GOT3 (cell line): ENCODE results near the gene GNAO1.

Source experiments
- DNase-seq: peaks from one replicate; lab custom pipeline; 2025; ENCODE audit warnings: mixed read lengths; lab: John Stamatoyannopoulos, UW

Gene GNAO1

GRCh38 chr16:56265746-56266145, 74.5 kb downstream of the GNAO1 start:
- no peak for DNase-seq

DNA sequence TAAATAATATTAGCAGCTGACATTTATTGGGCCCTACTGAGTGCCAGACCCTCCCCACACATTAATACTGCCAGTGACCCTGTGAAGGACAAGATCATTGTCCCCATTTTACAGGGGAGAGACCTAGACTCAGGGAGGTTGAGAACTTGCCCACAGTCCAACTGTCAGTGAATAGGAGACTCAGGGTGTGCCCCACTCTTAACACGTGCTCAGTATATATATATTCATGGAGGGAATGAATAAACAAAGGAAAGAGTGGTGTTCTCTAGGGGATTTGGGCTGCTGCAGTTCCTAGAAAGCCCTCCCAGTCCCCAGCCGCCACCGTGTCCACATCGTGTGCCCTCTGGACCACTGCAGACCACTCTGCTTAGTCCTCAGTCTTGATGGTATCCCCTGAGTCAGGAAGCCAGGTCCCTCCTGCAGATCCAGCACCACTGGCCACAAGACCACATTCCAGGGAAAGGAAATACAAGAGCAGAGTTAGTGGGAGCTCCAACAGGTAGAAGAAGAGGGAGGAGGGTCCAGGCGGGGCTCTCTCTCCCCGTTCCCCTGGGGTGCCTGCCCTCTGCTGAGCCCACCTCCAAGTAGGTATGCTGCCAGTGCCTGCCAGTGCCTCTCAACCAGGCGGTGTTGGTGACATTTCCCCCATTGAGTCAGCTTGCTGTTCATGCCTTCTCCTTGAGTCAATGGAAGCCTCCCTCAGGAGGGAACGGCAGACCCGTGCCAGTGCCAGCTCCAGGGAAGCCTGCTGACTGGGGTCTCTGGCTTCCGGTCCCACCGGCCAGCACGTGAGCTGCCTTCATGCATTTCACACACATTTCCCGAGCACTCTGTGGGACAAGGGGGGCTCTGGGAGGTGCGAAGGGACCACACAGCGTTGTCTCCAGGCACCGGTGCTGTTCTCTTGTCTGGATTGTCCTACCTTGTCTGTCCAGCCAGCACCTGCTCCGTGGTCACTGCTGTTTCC, 75.6 kb downstream of the GNAO1 start:
- no peak for DNase-seq

DNA sequence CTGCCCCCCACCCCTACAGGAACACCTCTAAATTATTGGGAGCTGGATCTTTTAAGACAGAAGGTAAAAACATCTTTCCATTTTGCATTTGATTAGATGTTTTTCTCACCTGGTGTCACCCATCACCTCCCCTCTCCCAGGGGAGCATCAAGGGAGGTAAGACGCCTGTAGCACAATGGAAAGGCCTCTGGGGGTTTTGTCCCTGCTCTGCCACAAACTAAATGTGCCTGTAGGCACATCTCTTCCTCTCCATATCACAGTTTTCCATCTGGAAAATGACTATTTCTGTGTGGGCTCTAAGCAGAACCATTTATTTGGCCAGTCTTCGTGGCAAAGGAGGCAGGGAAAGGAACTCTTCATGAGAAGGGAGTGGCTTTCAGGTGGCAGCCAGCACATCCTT, 76.6 kb downstream of the GNAO1 start:
- DNase-seq: no peak

- no peak for DNase-seq
Measured at GRCh38 chr16:56268799-56269198, 77.5 kb downstream of the GNAO1 start.

GRCh38 chr16:56269281-56269680, 78.0 kb downstream of the GNAO1 start:
- no peak for DNase-seq

- DNase-seq: no peak
Measured at GRCh38 chr16:56269811-56270684, 78.8 kb downstream of the GNAO1 start.

GRCh38 chr16:56270828-56271227, 79.5 kb downstream of the GNAO1 start:
- DNase-seq: no peak

DNA sequence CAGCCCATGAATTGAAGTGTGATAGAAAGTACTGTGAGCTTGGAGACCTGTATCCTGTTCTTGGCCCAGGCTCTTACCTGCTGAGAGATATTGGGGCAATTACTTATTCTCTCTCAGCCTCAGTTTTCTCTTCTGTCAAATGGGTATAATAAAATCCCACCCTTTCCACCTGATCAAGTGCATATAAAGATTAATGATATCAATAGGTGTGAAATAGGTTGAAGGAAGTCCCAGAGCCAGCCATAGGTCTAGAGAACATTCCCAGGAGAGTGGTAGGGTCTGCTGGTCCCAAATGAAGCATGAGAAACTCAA, 81.2 kb downstream of the GNAO1 start:
- no peak for DNase-seq

- no peak for DNase-seq
Measured at GRCh38 chr16:56273615-56274014, 82.3 kb downstream of the GNAO1 start.

DNA sequence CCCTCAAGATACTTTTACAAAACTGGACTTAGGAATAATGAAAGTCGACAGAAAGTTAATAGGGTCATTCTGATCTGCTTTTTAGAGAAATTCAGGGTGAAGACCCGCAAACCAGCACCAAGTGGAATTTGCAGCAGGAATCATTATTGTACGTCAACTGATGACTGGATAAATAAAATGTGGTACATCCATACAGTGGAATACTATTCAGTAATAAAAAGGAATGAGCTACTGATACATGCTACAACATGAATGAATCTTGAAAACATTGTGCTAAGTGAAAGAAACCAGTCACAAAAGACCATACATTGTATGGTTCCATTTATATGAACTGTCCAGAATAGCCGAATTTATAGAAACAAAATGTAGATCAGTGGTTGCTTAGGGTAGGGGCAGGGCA, 83.1 kb downstream of the GNAO1 start:
- no peak for DNase-seq

DNA sequence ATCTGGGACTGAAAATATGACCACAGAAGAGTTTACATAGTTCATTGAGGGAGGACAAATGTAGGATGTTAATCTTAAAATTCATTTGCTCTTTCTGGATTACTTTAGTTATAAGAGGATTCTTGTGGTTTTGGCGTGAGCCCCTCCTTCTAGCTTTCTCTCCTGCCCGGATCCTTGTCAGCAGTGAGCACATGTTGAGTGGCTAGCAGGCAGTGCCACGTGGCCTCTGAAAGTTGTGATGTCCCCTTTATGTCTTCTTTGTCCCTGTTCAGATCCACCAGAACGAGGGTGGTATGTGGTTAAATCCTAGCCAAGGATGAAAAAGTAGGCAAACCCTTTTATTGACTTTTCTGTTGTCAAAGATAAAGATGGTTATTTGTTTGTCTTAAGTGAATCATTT, 83.8 kb downstream of the GNAO1 start:
- DNase-seq: no peak

DNA sequence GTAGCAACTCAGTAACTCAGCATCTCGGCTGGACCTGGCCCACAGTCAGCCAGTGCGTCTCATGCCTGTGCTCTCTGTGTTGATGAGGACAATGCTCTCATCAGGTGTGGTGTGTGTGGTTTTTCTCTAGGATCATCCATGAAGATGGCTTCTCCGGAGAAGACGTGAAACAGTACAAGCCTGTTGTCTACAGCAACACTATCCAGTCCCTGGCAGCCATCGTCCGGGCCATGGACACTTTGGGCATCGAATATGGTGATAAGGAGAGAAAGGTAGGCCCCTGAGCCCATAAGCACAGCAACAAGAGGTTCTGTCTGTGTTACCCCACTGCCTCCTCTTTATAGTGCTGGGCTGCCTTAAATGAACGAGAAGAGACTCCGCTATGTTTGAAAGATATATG, 84.5 kb downstream of the GNAO1 start:
- no peak for DNase-seq

DNA sequence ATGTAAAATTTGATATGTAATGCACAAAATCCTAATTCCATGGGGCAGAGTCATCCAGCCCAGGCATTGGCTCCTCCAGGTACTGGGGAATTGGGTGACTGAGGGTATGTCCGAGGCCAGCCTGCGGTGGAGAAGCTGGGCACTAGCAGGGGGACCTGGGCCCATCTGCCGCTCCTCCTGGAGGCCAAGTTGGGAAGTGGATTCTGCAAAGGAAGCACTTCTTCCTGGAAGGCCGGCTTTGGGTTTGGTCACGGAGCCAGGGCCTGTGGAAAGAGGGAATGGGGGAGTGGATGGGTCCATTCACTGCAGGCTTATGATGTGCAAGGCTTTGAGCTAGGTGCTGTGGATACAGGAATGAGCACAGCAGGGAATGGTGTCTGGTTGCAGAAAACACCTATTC, 85.8 kb downstream of the GNAO1 start:
- DNase-seq: no peak

GRCh38 chr16:56278196-56278855, 87.0 kb downstream of the GNAO1 start:
- no peak for DNase-seq

DNA sequence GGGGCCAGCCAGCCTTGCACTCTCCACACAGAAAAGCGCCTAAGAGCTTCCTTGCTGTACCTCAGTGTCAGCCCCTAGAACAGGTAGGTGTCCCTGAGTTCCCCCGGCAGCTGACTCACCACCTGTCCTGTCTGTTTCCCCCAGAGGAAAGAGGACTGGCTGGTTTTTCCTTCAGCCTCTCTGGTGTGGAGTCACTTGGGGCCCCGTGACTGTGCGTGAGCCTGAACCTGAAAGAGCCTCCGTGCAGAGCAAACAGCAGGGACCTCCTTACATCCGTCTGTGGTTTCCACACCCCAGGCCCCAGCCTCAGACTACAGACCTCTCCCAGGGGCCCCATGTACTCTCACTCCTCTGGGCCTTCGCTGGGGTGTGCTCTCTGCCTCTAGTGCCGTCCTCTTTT, 87.8 kb downstream of the GNAO1 start:
- no peak for DNase-seq

GRCh38 chr16:56279914-56280313, 88.6 kb downstream of the GNAO1 start:
- DNase-seq: no peak

- no peak for DNase-seq
Measured at GRCh38 chr16:56281249-56281805, 90.0 kb downstream of the GNAO1 start.

- DNase-seq: no peak
Measured at GRCh38 chr16:56282451-56282850, 91.2 kb downstream of the GNAO1 start.

DNA sequence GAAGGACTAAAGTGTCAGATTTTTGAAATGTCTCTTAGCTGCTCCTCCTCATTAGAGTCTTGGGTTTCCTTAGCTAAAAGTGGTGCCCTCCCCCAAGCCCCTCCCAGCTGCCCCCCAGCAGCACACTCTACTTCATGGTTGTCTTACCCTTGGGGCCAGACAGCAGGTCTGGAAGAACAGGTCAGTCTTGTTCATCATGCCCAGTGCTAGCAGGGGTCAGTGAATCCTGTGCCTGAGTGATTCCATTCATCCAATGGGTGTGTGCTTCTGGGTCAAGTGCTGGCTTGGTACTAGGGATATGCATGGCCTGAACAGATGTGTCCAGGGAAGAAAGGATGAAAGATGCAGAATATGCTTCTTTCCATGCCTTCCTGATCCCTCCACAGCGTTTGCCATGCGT, 93.2 kb downstream of the GNAO1 start:
- DNase-seq: no peak

- DNase-seq: no peak
Measured at GRCh38 chr16:56286809-56287208, 95.5 kb downstream of the GNAO1 start.

- DNase-seq: no peak
Measured at GRCh38 chr16:56288019-56288418, 96.7 kb downstream of the GNAO1 start.

GRCh38 chr16:56289416-56289815, 98.1 kb downstream of the GNAO1 start:
- no peak for DNase-seq
